GM12878 (cell line): ENCODE data around the gene NOL11. TPM values are rescaled to one million over a fixed set of nuclear protein-coding genes. Genes with fewer than 3 reads are reported as not detected.

Source experiments
- ATAC-seq: fragments of 200-7000 bp; cut with Tn5 transposase; 3 replicates; pipeline ENCODE4 v1.9.1; 2020; ENCODE audit warnings: mild to moderate bottlenecking, moderate library complexity
- BruUV-seq: library from RNA; stranded (reverse); fragments of 400-500 nt; replicated peaks from 2 replicates; lab custom pipeline; 2021; lab: Mats Ljungman, UMichigan
- CTCF ChIA-PET: fragments of 300-600 bp; sonication (Branson Sonifier 250); formaldehyde crosslinking; extraction: SDS; loops from one replicate; lab custom pipeline; 2021; ENCODE audit warnings: inconsistent platforms; lab: Yijun Ruan, JAX
- POLR2A ChIA-PET: fragments of 350-600 bp; formaldehyde crosslinking; extraction: SDS; loops from one replicate; lab custom pipeline; 2021; ENCODE audit warnings: inconsistent platforms; lab: Charles Lee
- RAD21 ChIA-PET: fragments of 300-600 bp; sonication (Branson Sonifier 250); formaldehyde crosslinking; loops from one replicate; lab custom pipeline; 2023; ENCODE audit warnings: antibody characterized with exemption; ENCODE audit not compliant: unreplicated experiment; lab: Charles Lee
- SMC1A ChIA-PET: fragments of 300-600 bp; sonication (Branson Sonifier 250); formaldehyde crosslinking; loops from one replicate; lab custom pipeline; 2023; ENCODE audit not compliant: unreplicated experiment, uncharacterized antibody; lab: Charles Lee
- DNase-seq: peaks from one replicate; pipeline ENCODE4 v3.0.0-alpha.2; 2011; ENCODE audit warnings: low read depth, low spot score
- FAIRE-seq: peaks from 3 replicates; lab custom pipeline; 2011; peaks lifted over from hg19 to GRCh38; lab: Jason Lieb, UNC
- H2AFZ ChIP-seq: 2 replicates; pipeline ENCODE4 v1.6.0; 2011; ENCODE audit warnings: low read depth, low read length, control low read depth; ENCODE audit not compliant: control insufficient read depth
- H3K27ac ChIP-seq: 2 replicates; pipeline ENCODE4 v1.5.1; 2011; ENCODE audit warnings: control low read depth; ENCODE audit not compliant: control insufficient read depth, insufficient read depth
- H3K27me3 ChIP-seq, 2 experiments: replicated peaks in 1 of 2; 2 replicates each; pipeline versions ENCODE4 v1.6.0 to v1.6.1; 2011; ENCODE audit warnings: low read length in 1 of 2; ENCODE audit not compliant: control insufficient read depth in 2 of 2, insufficient read depth in 2 of 2
- H3K36me3 ChIP-seq, 2 experiments: 2 replicates each; pipeline ENCODE4 v1.5.1; 2011; ENCODE audit warnings: low read length in 1 of 2; ENCODE audit not compliant: control insufficient read depth in 2 of 2, insufficient read depth in 2 of 2
- H3K4me1 ChIP-seq: 2 replicates; pipeline ENCODE4 v1.6.1; 2011; ENCODE audit warnings: mild to moderate bottlenecking, low read length, moderate library complexity, mixed read lengths; ENCODE audit not compliant: control insufficient read depth, insufficient read depth
- H3K4me2 ChIP-seq: 2 replicates; pipeline ENCODE4 v1.6.0; 2011; ENCODE audit warnings: control low read depth; ENCODE audit not compliant: control insufficient read depth, insufficient read depth
- H3K4me3 ChIP-seq: fragments of 200-600 bp; sonication (generic); 2 replicates; pipeline ENCODE4 v1.5.1; 2016
- H3K79me2 ChIP-seq: 2 replicates; pipeline ENCODE4 v1.6.0; 2011; ENCODE audit warnings: low read length; ENCODE audit not compliant: control insufficient read depth, insufficient read depth
- H3K9ac ChIP-seq: 2 replicates; pipeline ENCODE4 v1.8.0; 2011; ENCODE audit warnings: low read length, control low read depth, mixed read lengths; ENCODE audit not compliant: control insufficient read depth, insufficient read depth
- H3K9me3 ChIP-seq: replicated peaks from 3 replicates; pipeline ENCODE4 v1.5.1; 2011; ENCODE audit warnings: mild to moderate bottlenecking, low read length; ENCODE audit not compliant: control insufficient read depth, insufficient read depth
- H4K20me1 ChIP-seq: 2 replicates; pipeline ENCODE4 v1.6.0; 2011; ENCODE audit not compliant: control insufficient read depth, insufficient read depth
- ASH2L ChIP-seq: fragments of 300-600, 200-600 bp; sonication (generic); IDR thresholded peaks from 2 replicates; pipeline ENCODE4 v1.6.1; 2017; ENCODE audit warnings: low read depth, mild to moderate bottlenecking, borderline replicate concordance
- BACH1 ChIP-seq: fragments of 450-650 bp; IDR thresholded peaks from 2 replicates; pipeline ENCODE4 v1.6.1; 2017; ENCODE audit warnings: mild to moderate bottlenecking, borderline replicate concordance
- CBFB ChIP-seq: IDR thresholded peaks from 2 replicates; pipeline ENCODE4 v1.6.1; 2016; ENCODE audit warnings: antibody characterized with exemption, low read depth
- EGR1 ChIP-seq, 2 experiments: IDR thresholded peaks; 1 replicate in 1 of 2; 2 replicates in 1 of 2; pipeline ENCODE4 v1.6.1; 2011 to 2012; ENCODE audit warnings: low read depth in 2 of 2, low read length in 2 of 2, borderline replicate concordance in 1 of 2, mild to moderate bottlenecking in 1 of 2, moderate library complexity in 1 of 2
- FOXK2 ChIP-seq: fragments of 450-650 bp; IDR thresholded peaks from 2 replicates; pipeline ENCODE4 v1.6.1; 2017; ENCODE audit warnings: mild to moderate bottlenecking, moderate library complexity
- FOXM1 ChIP-seq: IDR thresholded peaks from 2 replicates; pipeline ENCODE4 v1.6.1; 2012; ENCODE audit warnings: low read depth, mild to moderate bottlenecking, inconsistent platforms, low read length, moderate library complexity
- HCFC1 ChIP-seq: fragments of 150-350 bp; IDR thresholded peaks from 2 replicates; pipeline ENCODE4 v1.6.1; 2014; ENCODE audit warnings: low read length
- JUND ChIP-seq: IDR thresholded peaks from 2 replicates; pipeline ENCODE4 v1.6.1; 2012; ENCODE audit warnings: low read depth, mild to moderate bottlenecking, low read length, improper control_type of control experiment, moderate library complexity
- MXI1 ChIP-seq: fragments of 150-350 bp; IDR thresholded peaks from 2 replicates; pipeline ENCODE4 v1.6.1; 2011; ENCODE audit warnings: low read depth, mild to moderate bottlenecking, inconsistent platforms, low read length, improper control_type of control experiment
- PAX5 ChIP-seq: IDR thresholded peaks from 2 replicates; pipeline ENCODE4 v1.6.1; 2011; ENCODE audit warnings: low read depth, low read length, borderline replicate concordance
- RBBP5 ChIP-seq: fragments of 200-600 bp; sonication (generic); conservative IDR thresholded peaks from 2 replicates; pipeline ENCODE4 v1.6.1; 2016
- RCOR1 ChIP-seq: conservative IDR thresholded peaks from 2 replicates; pipeline ENCODE4 v1.6.1; 2012; ENCODE audit warnings: low read depth, low read length, improper control_type of control experiment
- SMAD1 ChIP-seq: fragments of 450-650 bp; IDR thresholded peaks from 2 replicates; pipeline ENCODE4 v1.6.1; 2018; ENCODE audit warnings: mild to moderate bottlenecking, low read depth; ENCODE audit not compliant: partially characterized antibody
- SMARCA5 ChIP-seq: fragments of 450-650 bp; IDR thresholded peaks from 2 replicates; pipeline ENCODE4 v1.6.1; 2017; ENCODE audit warnings: mild to moderate bottlenecking
- SRF ChIP-seq, 2 experiments: IDR thresholded peaks; 2 replicates each; pipeline ENCODE4 v1.6.1; 2011; ENCODE audit warnings: low read depth in 2 of 2, low read length in 2 of 2, mild to moderate bottlenecking in 1 of 2, moderate library complexity in 1 of 2
- STAT1 ChIP-seq: fragments of 450-650 bp; conservative IDR thresholded peaks from 2 replicates; pipeline ENCODE4 v1.6.1; 2014; ENCODE audit warnings: antibody characterized with exemption, mild to moderate bottlenecking
- YBX1 ChIP-seq: fragments of 450-650 bp; IDR thresholded peaks from 2 replicates; pipeline ENCODE4 v1.6.1; 2016; ENCODE audit warnings: antibody characterized with exemption
- ZNF384 ChIP-seq: IDR thresholded peaks from 2 replicates; pipeline ENCODE4 v1.6.1; 2012; ENCODE audit warnings: low read depth, mild to moderate bottlenecking, low read length, improper control_type of control experiment, borderline replicate concordance
- WGBS: methylation state at CpG from one replicate; pipeline ENCODE4 v1.1.6; 2016; ENCODE audit warnings: low lambda C conversion rate; ENCODE audit not compliant: insufficient replicate concordance, insufficient coverage; ENCODE audit errors: missing lambda C conversion rate; 5-methylcytosine and 5-hydroxymethylcytosine counted together
- in situ Hi-C: fragments of 300-500 bp; cut with MboI; formaldehyde crosslinking; loops from 9 replicates; pipeline ENCODE4 v1.14.3; 2018; ENCODE audit warnings: mixed read lengths
- intact Hi-C: fragments of 100-400 bp; cut with micrococcal nuclease; formaldehyde crosslinking; loops from one replicate; pipeline ENCODE4 v1.14.2; 2022; ENCODE audit not compliant: unreplicated experiment
- polyA plus RNA-seq, 11 experiments: library from polyadenylated mRNA; depleted of rRNA in 4 of 11; unstranded in 6 of 11; stranded (reverse) in 5 of 11; fragments of >200 nt; fragmentation: Nextera tagmentation in 4 of 11; fragmentation: Illumina TruSeq in 1 of 11; extraction: Ambion mirVana in 4 of 11; extraction: Trizol in 1 of 11; gene quantifications; 1 replicate in 1 of 11; 2 replicates in 10 of 11; pipeline versions ENCODE4 v1.2.1 to v1.2.3, GENCODE V29; 2011 to 2016; ENCODE audit warnings: inconsistent platforms in 2 of 11, missing spikeins in 2 of 11, low read depth in 1 of 11
- total RNA-seq, 4 experiments: library from RNA; depleted of rRNA in 3 of 4; stranded (reverse); fragments of >200 nt in 3 of 4; fragmentation: Illumina TruSeq in 1 of 4; extraction: Trizol in 1 of 4; gene quantifications; 2 replicates each; pipeline versions ENCODE4 v1.2.1 to v1.2.3, GENCODE V29; 2013 to 2021
- TF ChIP-seq, protein P1 (sequence below): fragments of 450-650 bp; IDR thresholded peaks from 2 replicates; pipeline ENCODE4 v1.6.1; 2016; ENCODE audit warnings: mild to moderate bottlenecking
- TF ChIP-seq, protein P2 (sequence below): IDR thresholded peaks from 2 replicates; pipeline ENCODE4 v1.6.1; 2011; ENCODE audit warnings: low read depth, low read length, improper control_type of control experiment, borderline replicate concordance
- TF ChIP-seq, protein P3 (sequence below): IDR thresholded peaks from 2 replicates; pipeline ENCODE4 v1.6.1; 2012; ENCODE audit warnings: low read length, inconsistent platforms

Gene NOL11
- total and polyA plus RNA-seq, 10 of the 15 experiments (the other 5 are each of a cell fraction or from before 2014, with no cell fraction given) = 54.8 to 130 (median 94.6) TPM

DNA sequence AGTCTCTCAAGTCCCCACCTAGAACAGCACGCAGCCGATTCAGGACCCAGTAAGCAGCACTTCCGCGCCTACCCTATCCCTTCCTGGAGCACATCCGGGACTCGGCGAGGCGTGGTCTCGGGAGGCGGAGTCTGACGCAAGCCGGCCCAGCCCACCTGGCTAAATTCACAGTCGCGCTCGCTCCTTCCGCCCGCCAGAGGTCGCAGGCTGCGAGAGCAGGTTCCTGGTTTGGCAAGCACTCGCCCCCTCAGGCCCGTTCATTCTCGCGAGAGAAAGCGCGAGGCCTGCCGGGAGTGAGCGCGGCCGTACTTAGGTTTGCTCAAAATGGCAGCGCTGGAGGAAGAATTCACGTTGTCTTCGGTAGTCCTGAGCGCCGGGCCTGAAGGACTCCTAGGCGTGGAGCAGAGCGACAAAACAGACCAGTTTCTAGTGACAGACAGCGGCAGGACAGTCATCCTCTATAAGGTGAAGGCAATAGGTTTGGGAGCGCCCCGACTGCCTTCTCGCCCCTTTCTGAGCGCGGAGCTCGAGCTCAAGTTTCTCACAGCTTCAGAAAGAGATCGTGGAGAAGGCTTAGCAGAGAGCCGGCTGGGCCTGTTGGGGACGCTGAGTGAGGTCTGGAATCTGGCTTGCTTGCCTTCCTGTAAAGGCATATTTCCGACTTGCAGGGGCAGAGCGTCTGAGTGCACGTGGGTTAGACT, at the start of gene NOL11 (continued):
- TF ChIP-seq SMAD1 = peak; percentile 88
- TF ChIP-seq STAT1 = no peak
- peak; percentile 35; the same call in 1 of the 2 replicates for TF ChIP-seq SMARCA5
- TF ChIP-seq BACH1 = peak; percentile 21; the same call in 1 of the 2 replicates
- TF ChIP-seq PAX5 = peak; percentile 62
- TF ChIP-seq ZNF384 = no peak
- TF ChIP-seq, protein P1, sequence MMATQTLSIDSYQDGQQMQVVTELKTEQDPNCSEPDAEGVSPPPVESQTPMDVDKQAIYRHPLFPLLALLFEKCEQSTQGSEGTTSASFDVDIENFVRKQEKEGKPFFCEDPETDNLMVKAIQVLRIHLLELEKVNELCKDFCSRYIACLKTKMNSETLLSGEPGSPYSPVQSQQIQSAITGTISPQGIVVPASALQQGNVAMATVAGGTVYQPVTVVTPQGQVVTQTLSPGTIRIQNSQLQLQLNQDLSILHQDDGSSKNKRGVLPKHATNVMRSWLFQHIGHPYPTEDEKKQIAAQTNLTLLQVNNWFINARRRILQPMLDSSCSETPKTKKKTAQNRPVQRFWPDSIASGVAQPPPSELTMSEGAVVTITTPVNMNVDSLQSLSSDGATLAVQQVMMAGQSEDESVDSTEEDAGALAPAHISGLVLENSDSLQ = peak; percentile 63
- TF ChIP-seq YBX1 = no peak
- peak; percentile 94 for TF ChIP-seq CBFB

- no peaks in the 10 kb centered on the region for H4K20me1 ChIP-seq
- H3K27ac ChIP-seq = no peak overlapping the region
- CTCF ChIA-PET = no interaction called here
- H3K9me3 ChIP-seq = no peaks in the 10 kb centered on the region; the same call in 2 of the 3 replicates
- H3K27me3 ChIP-seq = no peaks in the 10 kb centered on the region
- BruUV-seq = no TSS peak
- no peak overlapping the region for H2AFZ ChIP-seq
- in situ Hi-C loops (no loop called here), intact Hi-C loops (no loop called here)
- H3K36me3 ChIP-seq = peaks cover 4 to 11% of the 10 kb centered on the region in 2 experiments
- FAIRE-seq = no peak
- H3K4me2 ChIP-seq = no peak overlapping the region
- no peak for ATAC-seq
- WGBS = 57% methylated on average over 3 of the region's 3 CpGs
- peaks cover 7% of the 10 kb centered on the region; the same call in 1 of the 2 replicates for H3K4me1 ChIP-seq
- H3K4me3 ChIP-seq = no peak overlapping the region
- RAD21 ChIA-PET = interaction anchor here (1.0 kb wide), 1 partner anchor 297 kb away, joined by 3 read pairs; no protein-coding TSS in a partner anchor
- H3K9ac ChIP-seq = no peak overlapping the region
- DNase-seq = no peak
- POLR2A ChIA-PET = interaction anchor here (0.6 kb wide), 1 partner anchor 20 kb away, joined by 3 read pairs; no protein-coding TSS in a partner anchor
- SMC1A ChIA-PET = interaction anchor here (0.9 to 1.8 kb wide), 5 partner anchors 12 to 63 kb away, joined by 3 to 5 read pairs (median 3); no protein-coding TSS in a partner anchor
- no peaks in the 10 kb centered on the region for H3K79me2 ChIP-seq
- no peak for TF ChIP-seq EGR1 (IDR thresholded peaks at IDR 0.05; ENCODE audit: borderline replicate concordance in 1 of 2, low read depth in 2 of 2, low read length in 2 of 2)
- no peak for TF ChIP-seq RCOR1
- TF ChIP-seq ASH2L = no peak
- no peak for TF ChIP-seq SRF (IDR thresholded peaks at IDR 0.05; ENCODE audit: low read depth in 2 of 2, low read length in 2 of 2)
- TF ChIP-seq, protein P2, sequence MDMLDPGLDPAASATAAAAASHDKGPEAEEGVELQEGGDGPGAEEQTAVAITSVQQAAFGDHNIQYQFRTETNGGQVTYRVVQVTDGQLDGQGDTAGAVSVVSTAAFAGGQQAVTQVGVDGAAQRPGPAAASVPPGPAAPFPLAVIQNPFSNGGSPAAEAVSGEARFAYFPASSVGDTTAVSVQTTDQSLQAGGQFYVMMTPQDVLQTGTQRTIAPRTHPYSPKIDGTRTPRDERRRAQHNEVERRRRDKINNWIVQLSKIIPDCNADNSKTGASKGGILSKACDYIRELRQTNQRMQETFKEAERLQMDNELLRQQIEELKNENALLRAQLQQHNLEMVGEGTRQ = no peak
- TF ChIP-seq FOXK2 = no peak
- TF ChIP-seq RBBP5 = no peak
- TF ChIP-seq, protein P3, sequence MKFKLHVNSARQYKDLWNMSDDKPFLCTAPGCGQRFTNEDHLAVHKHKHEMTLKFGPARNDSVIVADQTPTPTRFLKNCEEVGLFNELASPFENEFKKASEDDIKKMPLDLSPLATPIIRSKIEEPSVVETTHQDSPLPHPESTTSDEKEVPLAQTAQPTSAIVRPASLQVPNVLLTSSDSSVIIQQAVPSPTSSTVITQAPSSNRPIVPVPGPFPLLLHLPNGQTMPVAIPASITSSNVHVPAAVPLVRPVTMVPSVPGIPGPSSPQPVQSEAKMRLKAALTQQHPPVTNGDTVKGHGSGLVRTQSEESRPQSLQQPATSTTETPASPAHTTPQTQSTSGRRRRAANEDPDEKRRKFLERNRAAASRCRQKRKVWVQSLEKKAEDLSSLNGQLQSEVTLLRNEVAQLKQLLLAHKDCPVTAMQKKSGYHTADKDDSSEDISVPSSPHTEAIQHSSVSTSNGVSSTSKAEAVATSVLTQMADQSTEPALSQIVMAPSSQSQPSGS = no peak
- TF ChIP-seq MXI1 = no peak
- no peak for TF ChIP-seq JUND
- TF ChIP-seq FOXM1 = no peak
- no peak for TF ChIP-seq HCFC1
Observed at GRCh38 chr17:67671493-67671892, 46.2 kb upstream of the NOL11 start.
